ENCODE results near the gene HORMAD1. TPM values are rescaled to one million over a fixed set of nuclear protein-coding genes. Genes with fewer than 3 reads are reported as not detected.
"Not testable (repeated sequence)": the region's sequence is repeated elsewhere in the genome, so short reads cannot be mapped to it uniquely, and the experiment has no call there.

The HORMAD1 gene, protein sequence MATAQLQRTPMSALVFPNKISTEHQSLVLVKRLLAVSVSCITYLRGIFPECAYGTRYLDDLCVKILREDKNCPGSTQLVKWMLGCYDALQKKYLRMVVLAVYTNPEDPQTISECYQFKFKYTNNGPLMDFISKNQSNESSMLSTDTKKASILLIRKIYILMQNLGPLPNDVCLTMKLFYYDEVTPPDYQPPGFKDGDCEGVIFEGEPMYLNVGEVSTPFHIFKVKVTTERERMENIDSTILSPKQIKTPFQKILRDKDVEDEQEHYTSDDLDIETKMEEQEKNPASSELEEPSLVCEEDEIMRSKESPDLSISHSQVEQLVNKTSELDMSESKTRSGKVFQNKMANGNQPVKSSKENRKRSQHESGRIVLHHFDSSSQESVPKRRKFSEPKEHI
- not detected in 2 replicates for total RNA-seq

DNA sequence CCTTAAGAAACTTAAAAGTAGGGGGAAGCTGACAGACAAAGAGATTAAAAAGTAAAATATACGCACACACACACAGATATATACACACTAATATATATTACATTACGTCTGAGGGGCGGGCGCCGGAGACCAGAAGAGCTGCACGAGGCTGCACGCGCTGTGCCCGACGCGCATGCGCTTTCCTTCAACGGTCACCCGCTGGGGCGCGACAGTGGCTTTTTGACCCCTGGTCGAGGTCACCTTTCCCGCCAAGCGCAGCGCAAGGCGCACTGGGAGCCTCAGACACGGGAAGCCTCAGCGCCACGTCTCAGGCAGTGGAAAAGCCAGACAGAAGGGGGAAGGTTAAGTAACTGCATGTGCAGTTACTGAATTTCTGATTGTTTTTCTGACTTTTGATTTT lies at the start of gene HORMAD1:
TSS of gene HORMAD1 (minus strand) at position 193 of the 400 bp plus-strand sequence. CDS start 1,390 bp downstream, outside the sequence.
- H3K9me3 Mint-ChIP-seq = no peaks in the 10 kb centered on the region
- no peak within 1 kb of the TSS for H3K4me3 Mint-ChIP-seq
- peaks cover 5% of the 10 kb centered on the region for H3K27me3 Mint-ChIP-seq
- H3K4me1 Mint-ChIP-seq = no peaks in the 10 kb centered on the region
- H3K36me3 Mint-ChIP-seq (ENCODE audit: low read depth) = no peaks in the 10 kb centered on the region
- intact Hi-C loops (cut with micrococcal nuclease) = no loop called here
- no peak within 1 kb of the TSS for H3K27ac Mint-ChIP-seq
- peak; percentile 49 for DNase-seq

GRCh38 chr1:150767704-150768103 lies 47.0 kb upstream of the HORMAD1 start:
- H3K9me3 Mint-ChIP-seq, H3K27ac Mint-ChIP-seq, H3K4me3 Mint-ChIP-seq, H3K27me3 Mint-ChIP-seq, DNase-seq: not testable (repeated sequence)
- Mint-ChIP-seq H3K36me3 (ENCODE audit: low read depth) (peaks cover 11% of the 10 kb centered on the region), H3K4me1 (peaks cover 36% of the 10 kb centered on the region)
- intact Hi-C loops (cut with micrococcal nuclease) = loop anchor here (5.0 to 10.0 kb wide), 3 partner anchors 140 to 207 kb away; partner anchors contain the start of genes CERS2 and ENSA

GRCh38 chr1:150765977-150766301 lies 45.2 kb upstream of the HORMAD1 start:
- DNase-seq, H3K9me3 Mint-ChIP-seq, H3K27me3 Mint-ChIP-seq: not testable (repeated sequence)
- H3K4me3 Mint-ChIP-seq = peak overlapping the region; percentile 83
- peaks cover 23% of the 10 kb centered on the region for H3K36me3 Mint-ChIP-seq (ENCODE audit: low read depth)
- intact Hi-C loops (cut with micrococcal nuclease) = loop anchor here (1.0 to 10.0 kb wide), 5 partner anchors 69 to 209 kb away; partner anchors contain the start of genes CERS2, ENSA and GOLPH3L
- peak overlapping the region; percentile 91 for H3K27ac Mint-ChIP-seq
- peaks cover 33% of the 10 kb centered on the region for H3K4me1 Mint-ChIP-seq

GRCh38 chr1:150765296-150765976 lies 44.7 kb upstream of the HORMAD1 start, which contains the start of gene CTSS:
Gene CTSS (minus strand): TSS chr1:150765778. CDS start chr1:150764763, 1,015 bp downstream.
- peak; percentile 70 for DNase-seq
- peak within 1 kb of the TSS; percentile 83 for H3K4me3 Mint-ChIP-seq
- H3K4me1 Mint-ChIP-seq = peaks cover 30% of the 10 kb centered on the region
- H3K36me3 Mint-ChIP-seq (ENCODE audit: low read depth) = peaks cover 26% of the 10 kb centered on the region
- peak within 1 kb of the TSS; percentile 91 for H3K27ac Mint-ChIP-seq
- peaks cover 1% of the 10 kb centered on the region for H3K9me3 Mint-ChIP-seq
- intact Hi-C loops (cut with micrococcal nuclease) = loop anchor here (1.0 to 10.0 kb wide), 5 partner anchors 69 to 209 kb away; partner anchors contain the start of genes CERS2, ENSA and GOLPH3L
- no peaks in the 10 kb centered on the region for H3K27me3 Mint-ChIP-seq

- peak overlapping the region; percentile 83 for H3K4me3 Mint-ChIP-seq
- H3K9me3 Mint-ChIP-seq = peaks cover 5% of the 10 kb centered on the region
- peaks cover 32% of the 10 kb centered on the region for H3K36me3 Mint-ChIP-seq (ENCODE audit: low read depth)
- intact Hi-C loops (cut with micrococcal nuclease) = loop anchor here (1.0 to 10.0 kb wide), 6 partner anchors 12 to 210 kb away; partner anchors contain the start of genes CERS2, ENSA and GOLPH3L
- no peaks in the 10 kb centered on the region for H3K27me3 Mint-ChIP-seq
- H3K4me1 Mint-ChIP-seq = peaks cover 32% of the 10 kb centered on the region
- peak; percentile 60 for DNase-seq
- H3K27ac Mint-ChIP-seq = peak overlapping the region; percentile 91
Measured at GRCh38 chr1:150764617-150765101, 44.0 kb upstream of the HORMAD1 start.

GRCh38 chr1:150763018-150763417 lies 42.3 kb upstream of the HORMAD1 start:
- Mint-ChIP-seq H3K4me1 (peaks cover 35% of the 10 kb centered on the region), H3K9me3 (peaks cover 5% of the 10 kb centered on the region), H3K4me3 (peak overlapping the region; percentile 24), H3K27me3 (no peaks in the 10 kb centered on the region), H3K36me3 (ENCODE audit: low read depth) (peaks cover 38% of the 10 kb centered on the region), H3K27ac (no peak overlapping the region)
- intact Hi-C loops (cut with micrococcal nuclease) = loop anchor here (10.0 kb wide), 1 partner anchor 212 kb away; the partner anchor contains the start of gene CERS2
- DNase-seq = no peak

- Mint-ChIP-seq H3K4me1 (peaks cover 35% of the 10 kb centered on the region), H3K9me3 (peaks cover 5% of the 10 kb centered on the region), H3K27me3 (no peaks in the 10 kb centered on the region), H3K4me3 (peak overlapping the region; percentile 24), H3K36me3 (ENCODE audit: low read depth) (peaks cover 41% of the 10 kb centered on the region), H3K27ac (no peak overlapping the region)
- DNase-seq = no peak
- intact Hi-C loops (cut with micrococcal nuclease) = loop anchor here (10.0 kb wide), 1 partner anchor 212 kb away; the partner anchor contains the start of gene CERS2
Measured at GRCh38 chr1:150762552-150762951, 41.9 kb upstream of the HORMAD1 start.

- Mint-ChIP-seq H3K36me3 (ENCODE audit: low read depth) (peaks cover 43% of the 10 kb centered on the region), H3K4me1 (peaks cover 35% of the 10 kb centered on the region), H3K27ac (no peak overlapping the region), H3K4me3 (no peak overlapping the region), H3K9me3 (peaks cover 5% of the 10 kb centered on the region), H3K27me3 (no peaks in the 10 kb centered on the region)
- DNase-seq = no peak
- intact Hi-C loops (cut with micrococcal nuclease) = loop anchor here (10.0 kb wide), 1 partner anchor 213 kb away; the partner anchor contains the start of gene CERS2
Measured at GRCh38 chr1:150761801-150762200, 41.1 kb upstream of the HORMAD1 start.

- intact Hi-C loops (cut with micrococcal nuclease) = loop anchor here (10.0 kb wide), 1 partner anchor 215 kb away; the partner anchor contains the start of gene CERS2
- Mint-ChIP-seq H3K4me1 (peaks cover 30% of the 10 kb centered on the region), H3K9me3 (peaks cover 5% of the 10 kb centered on the region), H3K36me3 (ENCODE audit: low read depth) (peaks cover 46% of the 10 kb centered on the region), H3K4me3 (no peak overlapping the region), H3K27me3 (no peaks in the 10 kb centered on the region), H3K27ac (no peak overlapping the region)
- DNase-seq = no peak
Measured at GRCh38 chr1:150760013-150760412, 39.3 kb upstream of the HORMAD1 start.

GRCh38 chr1:150753416-150753815 lies 32.7 kb upstream of the HORMAD1 start:
- H3K9me3 Mint-ChIP-seq = no peaks in the 10 kb centered on the region
- no peak overlapping the region for H3K27ac Mint-ChIP-seq
- intact Hi-C loops (cut with micrococcal nuclease) = no loop called here
- H3K27me3 Mint-ChIP-seq = no peaks in the 10 kb centered on the region
- no peak for DNase-seq
- peaks cover 7% of the 10 kb centered on the region for H3K4me1 Mint-ChIP-seq
- no peak overlapping the region for H3K4me3 Mint-ChIP-seq
- peaks cover 53% of the 10 kb centered on the region for H3K36me3 Mint-ChIP-seq (ENCODE audit: low read depth)

DNA sequence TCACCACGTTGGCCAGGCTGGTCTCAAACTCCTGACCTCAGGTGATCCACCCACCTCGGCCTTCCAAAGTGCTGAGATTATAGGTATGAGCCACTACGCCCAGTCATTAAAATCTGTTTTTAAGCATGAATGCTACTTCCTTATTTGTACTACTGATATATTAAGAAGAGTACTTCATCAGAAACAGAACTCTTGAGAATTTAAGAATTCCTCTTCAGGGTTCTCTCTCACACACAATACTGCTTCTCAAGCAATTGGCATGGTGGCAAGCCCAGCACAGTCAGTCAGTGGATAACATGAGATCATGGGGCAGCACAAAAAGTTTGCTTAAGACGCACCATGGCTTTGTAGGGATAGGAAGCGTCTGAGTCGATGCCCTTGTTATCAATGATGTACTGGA lies 30.7 kb upstream of the HORMAD1 start:
- no peaks in the 10 kb centered on the region for H3K27me3 Mint-ChIP-seq
- H3K4me1 Mint-ChIP-seq = peaks cover 7% of the 10 kb centered on the region

GRCh38 chr1:150749720-150750311 lies 29.1 kb upstream of the HORMAD1 start:
- Mint-ChIP-seq H3K36me3 (ENCODE audit: low read depth) (peaks cover 41% of the 10 kb centered on the region), H3K27me3 (no peaks in the 10 kb centered on the region), H3K4me3 (no peak overlapping the region), H3K9me3 (no peaks in the 10 kb centered on the region), H3K27ac (no peak overlapping the region), H3K4me1 (peaks cover 7% of the 10 kb centered on the region)
- DNase-seq = no peak
- intact Hi-C loops (cut with micrococcal nuclease) = no loop called here

More for the DNA sequence above, 30.7 kb upstream of the HORMAD1 start:
- intact Hi-C loops (cut with micrococcal nuclease) = no loop called here
- H3K4me3 Mint-ChIP-seq = no peak overlapping the region
- no peak for DNase-seq
- H3K36me3 Mint-ChIP-seq (ENCODE audit: low read depth) = peaks cover 45% of the 10 kb centered on the region
- no peak overlapping the region for H3K27ac Mint-ChIP-seq
- H3K9me3 Mint-ChIP-seq = no peaks in the 10 kb centered on the region

All from activated CD4-positive, alpha-beta T cell treated with anti-CD3 and anti-CD28 coated beads, Interleukin-2, amount 10 ng/mL, durations not matched to agents 24 days and 14 days (primary cell).